SJCRH30 (cell line): ENCODE data around the gene ALKBH6. TPM values are rescaled to one million over a fixed set of nuclear protein-coding genes. Genes with fewer than 3 reads are reported as not detected.
"Not testable (repeated sequence)": the region's sequence is repeated elsewhere in the genome, so short reads cannot be mapped to it uniquely, and the experiment has no call there.

Experiments used
- DNase-seq, 2 experiments: peaks; one replicate each; pipeline ENCODE4 v3.0.0-alpha.2; 2015 to 2020
- H3K27ac ChIP-seq: fragments of 250-450 bp; sonication (Bioruptor Pico); 2 replicates; pipeline ENCODE4 v1.5.1; 2020; ENCODE audit warnings: mild to moderate bottlenecking, moderate library complexity
- H3K27me3 ChIP-seq: fragments of 250-450 bp; sonication (Bioruptor Pico); 2 replicates; pipeline ENCODE4 v1.5.1; 2020; ENCODE audit warnings: mild to moderate bottlenecking, moderate library complexity
- H3K36me3 ChIP-seq: fragments of 250-450 bp; sonication (Bioruptor Pico); 2 replicates; pipeline ENCODE4 v1.5.1; 2020; ENCODE audit warnings: mild to moderate bottlenecking, moderate library complexity
- H3K4me1 ChIP-seq: fragments of 250-450 bp; sonication (Bioruptor Pico); 2 replicates; pipeline ENCODE4 v1.5.1; 2020; ENCODE audit warnings: mild to moderate bottlenecking, moderate library complexity
- H3K4me3 ChIP-seq: fragments of 250-450 bp; sonication (Bioruptor Pico); 2 replicates; pipeline ENCODE4 v1.5.1; 2020; ENCODE audit warnings: mild to moderate bottlenecking, moderate library complexity
- H3K9me3 ChIP-seq: fragments of 250-450 bp; sonication (Bioruptor Pico); replicated peaks from 2 replicates; pipeline ENCODE4 v1.5.1; 2020; ENCODE audit warnings: mild to moderate bottlenecking, moderate library complexity
- total RNA-seq: library from RNA; depleted of rRNA; stranded (reverse); fragments of >200 nt; shearing (Covaris generic); gene quantifications from 2 replicates; pipeline ENCODE4 v1.2.3, GENCODE V29; 2014

Gene ALKBH6
- total RNA-seq, 1 experiment from 2014 or later, result 19.8 TPM

GRCh38 chr19:35991731-35992450 lies 22.1 kb downstream of the ALKBH6 start:
- Histone ChIP-seq H3K4me1 (peaks cover 3% of the 10 kb centered on the region; the same call in 1 of the 2 replicates), H3K36me3 (no peaks in the 10 kb centered on the region; the same call in 1 of the 2 replicates), H3K4me3 (no peak overlapping the region), H3K9me3 (0 out of 2 replicates have a peak, but pooled peaks cover 2% of the 10 kb centered on the region), H3K27me3 (no peaks in the 10 kb centered on the region), H3K27ac (no peak overlapping the region)
- peak in 1 of 2 experiments; percentile 27 for DNase-seq

GRCh38 chr19:35990771-35991730 lies 23.0 kb downstream of the ALKBH6 start:
- Histone ChIP-seq H3K27ac (no peak overlapping the region), H3K27me3 (peaks cover 4% of the 10 kb centered on the region; the same call in 1 of the 2 replicates), H3K36me3 (no peaks in the 10 kb centered on the region), H3K4me1 (peaks cover 2% of the 10 kb centered on the region; the same call in 1 of the 2 replicates), H3K4me3 (no peak overlapping the region), H3K9me3 (0 out of 2 replicates have a peak, but pooled peaks cover 2% of the 10 kb centered on the region)
- no peak for DNase-seq

DNA sequence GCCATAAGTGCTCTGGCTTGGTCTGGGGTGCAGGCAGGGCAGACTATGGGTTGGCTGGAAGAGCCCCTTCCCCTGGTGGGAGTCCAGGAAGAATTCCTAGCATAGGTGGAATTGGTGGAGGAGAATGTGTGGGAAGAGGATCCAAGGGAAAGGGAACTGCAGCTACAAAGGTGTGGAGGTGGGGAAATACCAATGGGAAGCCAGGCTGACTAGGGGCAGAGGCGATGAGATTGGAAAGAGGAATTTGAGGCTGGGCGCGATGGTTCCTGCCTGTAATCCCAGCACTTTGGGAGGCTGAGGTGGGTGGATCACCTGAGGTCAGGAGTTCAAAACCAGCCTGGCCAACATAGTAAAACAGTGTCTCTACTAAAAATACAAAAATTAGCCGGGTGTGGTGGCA lies 23.9 kb downstream of the ALKBH6 start:
- H3K27me3 ChIP-seq, result peaks cover 4% of the 10 kb centered on the region; the same call in 1 of the 2 replicates
- no peak for DNase-seq
- H3K36me3 ChIP-seq, result no peaks in the 10 kb centered on the region
- H3K4me1 ChIP-seq, result no peaks in the 10 kb centered on the region
- no peak overlapping the region for H3K4me3 ChIP-seq
- H3K27ac ChIP-seq, result no peak overlapping the region
- H3K9me3 ChIP-seq, result 0 out of 2 replicates have a peak, but pooled peaks cover 2% of the 10 kb centered on the region

DNA sequence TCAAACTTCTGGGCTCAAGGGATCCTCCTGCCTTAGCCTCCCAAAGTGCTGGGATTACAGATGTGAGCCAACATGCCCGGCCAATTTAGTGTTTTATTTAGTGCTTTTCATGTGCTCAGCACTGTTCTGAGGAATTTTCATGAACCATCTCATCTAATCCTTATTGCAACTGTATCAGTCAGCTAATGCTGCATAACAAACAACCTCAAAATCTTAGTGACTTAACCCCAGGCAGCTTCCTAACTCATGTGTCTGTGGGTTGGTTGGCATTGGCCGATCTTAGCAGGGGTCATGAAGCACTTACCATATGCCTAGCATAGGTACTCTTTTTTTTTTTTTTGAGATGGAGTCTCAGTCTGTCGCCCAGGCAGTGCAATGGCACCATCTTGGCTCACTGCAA lies 25.2 kb downstream of the ALKBH6 start:
- Histone ChIP-seq H3K27me3 (peaks cover 4% of the 10 kb centered on the region; the same call in 1 of the 2 replicates), H3K27ac (no peak overlapping the region), H3K9me3 (0 out of 2 replicates have a peak, but pooled peaks cover 2% of the 10 kb centered on the region), H3K4me3 (no peak overlapping the region), H3K36me3 (no peaks in the 10 kb centered on the region), H3K4me1 (no peaks in the 10 kb centered on the region)
- no peak for DNase-seq

DNA sequence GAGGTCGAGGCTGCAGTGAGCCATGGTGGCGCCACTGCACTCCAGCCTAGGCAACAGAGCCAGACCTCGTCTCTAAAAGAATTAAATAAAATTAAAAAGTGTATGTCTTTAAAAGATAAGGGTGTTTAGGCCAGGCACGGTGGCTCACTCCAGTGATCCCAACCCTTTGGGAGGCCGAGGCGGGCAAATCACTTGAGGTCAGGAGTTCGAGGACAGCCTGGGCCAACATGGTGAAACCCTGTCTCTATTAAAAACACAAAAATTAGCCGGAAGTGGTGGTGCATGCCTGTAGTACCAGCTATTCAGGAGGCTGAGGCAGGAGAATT lies 26.5 kb downstream of the ALKBH6 start:
- H3K4me3 ChIP-seq, result no peak overlapping the region
- no peak for DNase-seq
- no peaks in the 10 kb centered on the region for H3K36me3 ChIP-seq
- H3K27ac ChIP-seq, result no peak overlapping the region
- H3K4me1 ChIP-seq, result no peaks in the 10 kb centered on the region
- H3K27me3 ChIP-seq, result peaks cover 4% of the 10 kb centered on the region; the same call in 1 of the 2 replicates
- 0 out of 2 replicates have a peak, but pooled peaks cover 2% of the 10 kb centered on the region for H3K9me3 ChIP-seq

- Histone ChIP-seq H3K27ac (no peak overlapping the region), H3K4me3 (peak overlapping the region; percentile 5; the same call in 1 of the 2 replicates), H3K36me3 (no peaks in the 10 kb centered on the region), H3K27me3 (peaks cover 4% of the 10 kb centered on the region; the same call in 1 of the 2 replicates), H3K4me1 (no peaks in the 10 kb centered on the region), H3K9me3 (0 out of 2 replicates have a peak, but pooled peaks cover 2% of the 10 kb centered on the region)
- DNase-seq, result peak; percentile 24 to 27
These were observed 27.1 kb downstream of the ALKBH6 start for GRCh38 chr19:35986664-35987570.

DNA sequence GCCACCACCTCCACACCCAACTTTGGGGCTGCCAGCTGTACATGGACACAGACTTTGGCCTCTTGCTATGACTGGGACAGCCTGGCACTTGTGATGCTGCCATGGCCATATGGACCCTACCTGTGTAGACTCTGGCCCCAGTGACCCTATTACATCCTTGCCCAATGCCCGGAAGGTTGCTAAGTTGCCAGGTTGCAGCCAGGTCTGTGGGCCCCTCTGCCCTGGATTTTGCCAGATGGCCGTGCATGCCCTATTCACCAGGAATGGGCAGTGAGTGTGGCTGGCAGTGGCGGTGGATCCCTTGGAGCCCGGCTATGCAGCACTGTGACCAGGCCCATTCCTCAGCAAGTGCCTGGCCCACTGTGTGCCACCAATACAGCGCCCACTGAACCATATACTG lies 27.9 kb downstream of the ALKBH6 start:
- Histone ChIP-seq H3K27me3 (peaks cover 4% of the 10 kb centered on the region; the same call in 1 of the 2 replicates), H3K4me3 (no peak overlapping the region), H3K9me3 (0 out of 2 replicates have a peak, but pooled peaks cover 2% of the 10 kb centered on the region), H3K36me3 (no peaks in the 10 kb centered on the region), H3K27ac (no peak overlapping the region), H3K4me1 (no peaks in the 10 kb centered on the region)
- no peak for DNase-seq

DNA sequence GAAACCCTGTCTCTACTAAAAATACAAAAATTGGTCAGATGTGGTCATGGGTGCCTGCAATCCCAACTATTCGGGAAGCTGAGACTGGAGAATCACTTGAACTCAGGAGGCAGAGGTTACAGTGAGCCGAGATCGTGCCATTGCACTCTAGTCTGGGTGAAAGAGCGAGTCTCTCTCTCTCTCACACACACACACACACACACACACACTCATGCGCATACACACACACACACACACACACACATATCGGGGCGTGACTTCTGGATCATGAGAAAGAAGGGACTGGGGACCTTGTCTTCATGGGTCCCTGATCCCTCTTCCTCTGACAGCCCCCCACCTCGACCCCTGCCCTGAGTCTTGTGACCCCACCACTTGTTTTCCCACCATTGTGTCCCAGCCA lies 30.8 kb downstream of the ALKBH6 start:
- Histone ChIP-seq H3K27me3 (peaks cover 4% of the 10 kb centered on the region; the same call in 1 of the 2 replicates), H3K4me3 (no peak overlapping the region), H3K4me1 (no peaks in the 10 kb centered on the region), H3K36me3 (no peaks in the 10 kb centered on the region), H3K27ac (no peak overlapping the region), H3K9me3 (no peaks in the 10 kb centered on the region)
- no peak for DNase-seq

- DNase-seq, H3K9me3 ChIP-seq, H3K36me3 ChIP-seq, H3K27ac ChIP-seq, H3K27me3 ChIP-seq, H3K4me3 ChIP-seq, H3K4me1 ChIP-seq: not testable (repeated sequence)
These were observed 33.0 kb downstream of the ALKBH6 start for GRCh38 chr19:35980997-35981396.

DNA sequence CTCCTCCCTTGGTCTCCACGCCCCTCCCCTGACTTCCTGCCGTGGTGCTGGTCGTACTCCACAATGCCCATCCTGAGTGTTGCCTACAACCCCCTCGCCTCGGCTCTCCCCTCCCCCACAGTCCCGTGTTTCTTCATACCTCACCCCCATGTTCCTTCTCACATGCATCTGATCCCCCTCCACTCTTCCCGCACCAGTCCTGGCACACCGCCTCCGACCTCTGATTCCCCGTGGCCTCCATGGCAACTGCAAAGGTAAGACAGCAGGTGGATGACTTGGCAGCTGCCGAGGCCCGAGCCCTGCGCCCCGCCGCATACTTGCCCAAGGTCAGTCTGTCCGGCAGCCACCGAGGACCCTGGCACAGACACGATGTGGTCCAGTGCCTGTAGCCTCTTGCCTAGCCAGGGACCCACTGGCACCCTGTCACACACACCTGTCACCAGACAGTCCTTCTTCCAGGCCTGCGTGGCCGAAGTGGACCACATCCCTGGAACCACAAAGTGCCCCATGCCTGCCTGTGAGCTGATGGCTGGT lies 35.1 kb downstream of the ALKBH6 start:
- no peaks in the 10 kb centered on the region for H3K27me3 ChIP-seq
- no peak overlapping the region for H3K27ac ChIP-seq
- DNase-seq, result no peak
- H3K36me3 ChIP-seq, result no peaks in the 10 kb centered on the region
- H3K9me3 ChIP-seq, result no peaks in the 10 kb centered on the region
- no peaks in the 10 kb centered on the region for H3K4me1 ChIP-seq
- no peak overlapping the region for H3K4me3 ChIP-seq

DNA sequence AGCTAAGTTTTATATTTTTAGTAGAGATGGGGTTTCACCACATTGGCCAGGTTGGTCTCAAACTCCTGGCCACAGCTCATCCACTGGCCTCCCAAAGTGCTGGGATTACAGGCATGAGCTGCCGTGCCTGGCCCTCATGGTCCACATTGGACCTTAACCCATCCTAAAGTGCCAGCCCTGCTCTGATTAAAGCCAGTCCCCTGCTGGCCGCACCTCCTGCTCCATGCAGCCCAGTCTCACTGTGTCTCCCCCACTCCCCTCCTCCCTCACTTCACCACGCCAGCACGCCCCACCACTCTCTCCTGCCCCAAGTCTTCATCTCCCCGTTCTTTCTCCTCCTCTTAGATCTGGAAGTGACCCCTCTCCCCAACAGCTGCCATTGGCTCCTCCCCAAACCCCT lies 35.7 kb downstream of the ALKBH6 start:
- Histone ChIP-seq H3K36me3 (no peaks in the 10 kb centered on the region), H3K4me3 (no peak overlapping the region), H3K9me3 (no peaks in the 10 kb centered on the region), H3K4me1 (peaks cover 6% of the 10 kb centered on the region; the same call in 1 of the 2 replicates), H3K27ac (no peak overlapping the region), H3K27me3 (no peaks in the 10 kb centered on the region)
- no peak for DNase-seq

GRCh38 chr19:35977446-35978222 lies 36.4 kb downstream of the ALKBH6 start:
- Histone ChIP-seq H3K4me3 (no peak overlapping the region), H3K9me3 (no peaks in the 10 kb centered on the region), H3K4me1 (peaks cover 6% of the 10 kb centered on the region; the same call in 1 of the 2 replicates), H3K27me3 (no peaks in the 10 kb centered on the region), H3K36me3 (no peaks in the 10 kb centered on the region), H3K27ac (no peak overlapping the region)
- DNase-seq, result peak; percentile 27 to 28

DNA sequence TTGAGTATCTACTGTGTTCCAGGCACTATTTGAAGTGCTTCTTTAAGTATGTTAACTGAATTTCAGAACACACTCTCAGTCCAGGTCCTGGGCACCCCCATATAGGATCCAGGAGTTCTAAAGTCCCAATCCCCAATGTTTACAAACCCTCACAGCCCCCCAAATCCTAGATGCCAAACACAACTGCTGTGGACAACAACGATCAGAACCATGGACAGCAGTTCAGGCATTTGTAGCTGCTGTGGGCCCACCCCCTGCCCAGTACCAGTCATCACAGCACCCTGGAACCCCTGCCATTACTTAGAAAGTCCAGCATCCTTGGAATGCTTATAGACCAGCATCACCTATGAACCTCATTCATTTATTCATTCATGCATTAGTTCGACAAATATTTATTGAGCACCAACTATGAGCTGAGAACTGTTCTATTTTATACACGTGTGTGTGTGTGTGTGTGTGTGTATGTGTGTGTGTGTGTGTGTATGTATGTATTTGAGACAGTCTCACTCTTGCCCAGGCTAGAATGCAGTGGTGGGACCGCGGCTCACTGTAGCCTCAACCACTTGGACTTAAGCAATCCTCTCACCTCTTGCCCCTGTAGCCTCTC lies 38.3 kb downstream of the ALKBH6 start:
- no peak overlapping the region for H3K27ac ChIP-seq
- no peak overlapping the region for H3K4me3 ChIP-seq
- H3K27me3 ChIP-seq, result no peaks in the 10 kb centered on the region
- H3K4me1 ChIP-seq, result peaks cover 6% of the 10 kb centered on the region; the same call in 1 of the 2 replicates
- H3K36me3 ChIP-seq, result no peaks in the 10 kb centered on the region
- H3K9me3 ChIP-seq, result no peaks in the 10 kb centered on the region
- peak; percentile 38 to 65 for DNase-seq
